ENCODE results near the gene ADAMTS20.

GRCh38 chr12:43307126-43307525 lies 244.9 kb downstream of the ADAMTS20 start:
- TF ChIP-seq CTCF (conservative IDR thresholded peaks at IDR 0.05; ENCODE audit: low read depth, low read length) (no peak), EZH2 (IDR thresholded peaks at IDR 0.05; ENCODE audit: borderline replicate concordance, low read depth, low read length, poor library complexity, severe bottlenecking) (no peak)

All from A673 (cell line).